Measurements from ENCODE around the gene UFSP1.

The UFSP1 gene

GRCh38 chr7:100882785-100883526, 6.6 kb downstream of the UFSP1 start:
- Histone ChIP-seq H3K9ac (ENCODE audit: low read length in 5 of 5) (peak overlapping the region in 1 of 5 donors; percentile 49), H3K9me3 (ENCODE audit: control insufficient read depth in 5 of 5, low read length in 5 of 5) (no peaks in the 10 kb centered on the region), H3K27ac (ENCODE audit: low read depth, low read length) (no peak overlapping the region), H3K4me3 (ENCODE audit: low read depth in 1 of 5, low read length in 5 of 5) (no peak overlapping the region), H3K4me1 (ENCODE audit: control insufficient read depth in 5 of 5, insufficient read depth in 5 of 5, low read length in 5 of 5) (peaks cover 0 to 13% (median 10%) of the 10 kb centered on the region in 5 donors), H3K36me3 (ENCODE audit: control insufficient read depth in 5 of 5, insufficient read depth in 5 of 5, low read length in 5 of 5) (peaks cover 0 to 86% (median 76%) of the 10 kb centered on the region in 5 donors), H3K27me3 (ENCODE audit: control insufficient read depth in 5 of 5, insufficient read depth in 4 of 5, low read length in 5 of 5) (no peaks in the 10 kb centered on the region)

- H3K4me3 ChIP-seq (ENCODE audit: low read depth in 1 of 5, low read length in 5 of 5) = no peak overlapping the region
- H3K27me3 ChIP-seq (ENCODE audit: control insufficient read depth in 5 of 5, insufficient read depth in 4 of 5, low read length in 5 of 5) = no peaks in the 10 kb centered on the region
- H3K9me3 ChIP-seq (ENCODE audit: control insufficient read depth in 5 of 5, low read length in 5 of 5) = no peaks in the 10 kb centered on the region
- H3K36me3 ChIP-seq (ENCODE audit: control insufficient read depth in 5 of 5, insufficient read depth in 5 of 5, low read length in 5 of 5) = peaks cover 0 to 82% (median 69%) of the 10 kb centered on the region in 5 donors
- H3K9ac ChIP-seq (ENCODE audit: low read length in 5 of 5) = no peak overlapping the region
- no peak overlapping the region for H3K27ac ChIP-seq (ENCODE audit: low read depth, low read length)
- peaks cover 0 to 9% (median 3%) of the 10 kb centered on the region in 5 donors for H3K4me1 ChIP-seq (ENCODE audit: control insufficient read depth in 5 of 5, insufficient read depth in 5 of 5, low read length in 5 of 5)
Measured at GRCh38 chr7:100882201-100882600, 7.3 kb downstream of the UFSP1 start.

- Histone ChIP-seq H3K4me1 (ENCODE audit: control insufficient read depth in 5 of 5, insufficient read depth in 5 of 5, low read length in 5 of 5) (peaks cover 5 to 14% (median 8%) of the 10 kb centered on the region in 5 donors), H3K27me3 (ENCODE audit: control insufficient read depth in 5 of 5, insufficient read depth in 4 of 5, low read length in 5 of 5) (no peaks in the 10 kb centered on the region), H3K36me3 (ENCODE audit: control insufficient read depth in 5 of 5, insufficient read depth in 5 of 5, low read length in 5 of 5) (peaks cover 0 to 73% (median 58%) of the 10 kb centered on the region in 5 donors), H3K9me3 (ENCODE audit: control insufficient read depth in 5 of 5, low read length in 5 of 5) (no peaks in the 10 kb centered on the region), H3K9ac (ENCODE audit: low read length in 5 of 5) (no peak overlapping the region), H3K27ac (ENCODE audit: low read depth, low read length) (no peak overlapping the region), H3K4me3 (ENCODE audit: low read depth in 1 of 5, low read length in 5 of 5) (no peak overlapping the region)
Measured at GRCh38 chr7:100881136-100881535, 8.4 kb downstream of the UFSP1 start.

- Histone ChIP-seq H3K27me3 (ENCODE audit: control insufficient read depth in 5 of 5, insufficient read depth in 4 of 5, low read length in 5 of 5) (no peaks in the 10 kb centered on the region), H3K36me3 (ENCODE audit: control insufficient read depth in 5 of 5, insufficient read depth in 5 of 5, low read length in 5 of 5) (peaks cover 0 to 68% (median 53%) of the 10 kb centered on the region in 5 donors), H3K4me1 (ENCODE audit: control insufficient read depth in 5 of 5, insufficient read depth in 5 of 5, low read length in 5 of 5) (peaks cover 7 to 19% (median 13%) of the 10 kb centered on the region in 5 donors), H3K4me3 (ENCODE audit: low read depth in 1 of 5, low read length in 5 of 5) (no peak overlapping the region), H3K9me3 (ENCODE audit: control insufficient read depth in 5 of 5, low read length in 5 of 5) (no peaks in the 10 kb centered on the region), H3K9ac (ENCODE audit: low read length in 5 of 5) (no peak overlapping the region), H3K27ac (ENCODE audit: low read depth, low read length) (no peak overlapping the region)
Measured at GRCh38 chr7:100880645-100881044, 8.9 kb downstream of the UFSP1 start.

GRCh38 chr7:100879685-100880261, 9.7 kb downstream of the UFSP1 start:
- Histone ChIP-seq H3K4me1 (ENCODE audit: control insufficient read depth in 5 of 5, insufficient read depth in 5 of 5, low read length in 5 of 5) (peaks cover 9 to 23% (median 16%) of the 10 kb centered on the region in 5 donors), H3K36me3 (ENCODE audit: control insufficient read depth in 5 of 5, insufficient read depth in 5 of 5, low read length in 5 of 5) (peaks cover 0 to 59% (median 45%) of the 10 kb centered on the region in 5 donors), H3K4me3 (ENCODE audit: low read depth in 1 of 5, low read length in 5 of 5) (no peak overlapping the region), H3K27me3 (ENCODE audit: control insufficient read depth in 5 of 5, insufficient read depth in 4 of 5, low read length in 5 of 5) (peaks cover 0 to 1% (median 0%) of the 10 kb centered on the region in 5 donors), H3K9me3 (ENCODE audit: control insufficient read depth in 5 of 5, low read length in 5 of 5) (no peaks in the 10 kb centered on the region), H3K9ac (ENCODE audit: low read length in 5 of 5) (peak overlapping the region in 2 of 5 donors; percentile 28 to 41), H3K27ac (ENCODE audit: low read depth, low read length) (no peak overlapping the region)

GRCh38 chr7:100878685-100879084, 10.8 kb downstream of the UFSP1 start:
- Histone ChIP-seq H3K27ac (ENCODE audit: low read depth, low read length) (no peak overlapping the region), H3K4me3 (ENCODE audit: low read depth in 1 of 5, low read length in 5 of 5) (no peak overlapping the region)

GRCh38 chr7:100878013-100878412, 11.5 kb downstream of the UFSP1 start:
- H3K27me3 ChIP-seq (ENCODE audit: control insufficient read depth in 5 of 5, insufficient read depth in 4 of 5, low read length in 5 of 5) = peaks cover 0 to 2% (median 0%) of the 10 kb centered on the region in 5 donors
- H3K36me3 ChIP-seq (ENCODE audit: control insufficient read depth in 5 of 5, insufficient read depth in 5 of 5, low read length in 5 of 5) = peaks cover 0 to 51% (median 31%) of the 10 kb centered on the region in 5 donors
- H3K4me3 ChIP-seq (ENCODE audit: low read depth in 1 of 5, low read length in 5 of 5) = no peak overlapping the region
- H3K4me1 ChIP-seq (ENCODE audit: control insufficient read depth in 5 of 5, insufficient read depth in 5 of 5, low read length in 5 of 5) = peaks cover 10 to 34% (median 25%) of the 10 kb centered on the region in 5 donors
- no peaks in the 10 kb centered on the region for H3K9me3 ChIP-seq (ENCODE audit: control insufficient read depth in 5 of 5, low read length in 5 of 5)
- peak overlapping the region in 1 of 5 donors; percentile 51 for H3K9ac ChIP-seq (ENCODE audit: low read length in 5 of 5)
- H3K27ac ChIP-seq (ENCODE audit: low read depth, low read length) = no peak overlapping the region

More at GRCh38 chr7:100878685-100879084, 10.8 kb downstream of the UFSP1 start:
- H3K36me3 ChIP-seq (ENCODE audit: control insufficient read depth in 5 of 5, insufficient read depth in 5 of 5, low read length in 5 of 5) = peaks cover 0 to 51% (median 35%) of the 10 kb centered on the region in 5 donors
- no peaks in the 10 kb centered on the region for H3K9me3 ChIP-seq (ENCODE audit: control insufficient read depth in 5 of 5, low read length in 5 of 5)
- H3K4me1 ChIP-seq (ENCODE audit: control insufficient read depth in 5 of 5, insufficient read depth in 5 of 5, low read length in 5 of 5) = peaks cover 10 to 34% (median 24%) of the 10 kb centered on the region in 5 donors
- peaks cover 0 to 2% (median 0%) of the 10 kb centered on the region in 5 donors for H3K27me3 ChIP-seq (ENCODE audit: control insufficient read depth in 5 of 5, insufficient read depth in 4 of 5, low read length in 5 of 5)
- H3K9ac ChIP-seq (ENCODE audit: low read length in 5 of 5) = peak overlapping the region in 1 of 5 donors; percentile 51

- H3K27ac ChIP-seq (ENCODE audit: low read depth, low read length) = peak overlapping the region; percentile 85
- H3K4me3 ChIP-seq (ENCODE audit: low read depth in 1 of 5, low read length in 5 of 5) = peak overlapping the region; percentile 87 to 94 (median 89)
- peaks cover 0 to 2% (median 0%) of the 10 kb centered on the region in 5 donors for H3K27me3 ChIP-seq (ENCODE audit: control insufficient read depth in 5 of 5, insufficient read depth in 4 of 5, low read length in 5 of 5)
- H3K36me3 ChIP-seq (ENCODE audit: control insufficient read depth in 5 of 5, insufficient read depth in 5 of 5, low read length in 5 of 5) = peaks cover 2 to 53% (median 32%) of the 10 kb centered on the region in 5 donors
- peak overlapping the region; percentile 84 to 92 (median 88) for H3K9ac ChIP-seq (ENCODE audit: low read length in 5 of 5)
- H3K4me1 ChIP-seq (ENCODE audit: control insufficient read depth in 5 of 5, insufficient read depth in 5 of 5, low read length in 5 of 5) = peaks cover 10 to 34% (median 25%) of the 10 kb centered on the region in 5 donors
- no peaks in the 10 kb centered on the region for H3K9me3 ChIP-seq (ENCODE audit: control insufficient read depth in 5 of 5, low read length in 5 of 5)
Measured at GRCh38 chr7:100875356-100875751, 14.2 kb downstream of the UFSP1 start.

GRCh38 chr7:100874577-100875355, 14.7 kb downstream of the UFSP1 start, which contains the start of gene SRRT:
Gene SRRT (plus strand): TSS chr7:100875103. CDS start chr7:100875591, 488 bp downstream.
- H3K4me3 ChIP-seq (ENCODE audit: low read depth in 1 of 5, low read length in 5 of 5) = peak within 1 kb of the TSS; percentile 87 to 94 (median 89)
- peak within 1 kb of the TSS; percentile 85 for H3K27ac ChIP-seq (ENCODE audit: low read depth, low read length)
- H3K36me3 ChIP-seq (ENCODE audit: control insufficient read depth in 5 of 5, insufficient read depth in 5 of 5, low read length in 5 of 5) = peaks cover 2 to 55% (median 36%) of the 10 kb centered on the region in 5 donors
- peaks cover 0 to 2% (median 0%) of the 10 kb centered on the region in 5 donors for H3K27me3 ChIP-seq (ENCODE audit: control insufficient read depth in 5 of 5, insufficient read depth in 4 of 5, low read length in 5 of 5)
- H3K4me1 ChIP-seq (ENCODE audit: control insufficient read depth in 5 of 5, insufficient read depth in 5 of 5, low read length in 5 of 5) = peaks cover 10 to 34% (median 25%) of the 10 kb centered on the region in 5 donors
- H3K9ac ChIP-seq (ENCODE audit: low read length in 5 of 5) = peak within 1 kb of the TSS; percentile 84 to 92 (median 88)
- no peaks in the 10 kb centered on the region for H3K9me3 ChIP-seq (ENCODE audit: control insufficient read depth in 5 of 5, low read length in 5 of 5)

Data from subcutaneous abdominal adipose tissue (tissue), 5 donors.